ENCODE measurements around the gene TIMM44.
A peak's percentile ranks its signal among the peaks of the same experiment; 100 is the strongest.

The TIMM44 gene

DNA sequence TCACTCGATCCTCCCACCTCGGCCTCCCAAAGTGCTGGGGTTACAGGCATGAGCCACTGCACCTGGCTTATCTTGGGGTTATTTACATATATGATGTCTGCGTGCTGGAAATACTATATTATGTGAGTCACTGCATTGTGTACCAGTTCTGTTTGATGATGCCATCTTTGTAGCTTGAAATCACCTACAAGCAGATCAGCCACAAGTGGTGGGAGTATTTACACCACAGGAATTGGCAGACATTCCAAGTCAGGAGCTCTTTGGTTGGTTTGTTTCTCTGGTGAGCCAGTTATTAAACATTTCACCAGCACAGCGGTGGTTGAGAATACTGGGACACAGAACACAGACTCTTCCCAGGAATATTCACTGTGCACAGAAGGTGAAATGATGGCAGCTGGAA, 4.5 kb upstream of the TIMM44 start:
- no peaks in the 10 kb centered on the region for H3K9me3 Mint-ChIP-seq
- TF ChIP-seq CTCF (IDR thresholded peaks at IDR 0.05; ENCODE audit: unreplicated experiment in 3 of 3): no peak
- no peaks in the 10 kb centered on the region for H3K4me1 Mint-ChIP-seq
- H3K27me3 Mint-ChIP-seq (ENCODE audit: low read depth): no peaks in the 10 kb centered on the region
- no peaks in the 10 kb centered on the region for H3K36me3 Mint-ChIP-seq (ENCODE audit: low read depth)
- H3K4me3 Mint-ChIP-seq: no peak overlapping the region
- H3K27ac Mint-ChIP-seq: no peak overlapping the region

GRCh38 chr19:7944177-7944761, 803 bp upstream of the TIMM44 start:
- H3K4me1 Mint-ChIP-seq: peaks cover 7% of the 10 kb centered on the region
- H3K27me3 Mint-ChIP-seq (ENCODE audit: low read depth): no peaks in the 10 kb centered on the region
- peak; percentile 92 to 95 (median 94) for TF ChIP-seq CTCF (IDR thresholded peaks at IDR 0.05; ENCODE audit: unreplicated experiment in 3 of 3)
- peaks cover 10% of the 10 kb centered on the region for H3K36me3 Mint-ChIP-seq (ENCODE audit: low read depth)
- H3K9me3 Mint-ChIP-seq: no peaks in the 10 kb centered on the region
- peak overlapping the region; percentile 50 to 83 (median 75) for H3K27ac Mint-ChIP-seq
- peak overlapping the region; percentile 87 to 90 (median 88) for H3K4me3 Mint-ChIP-seq

DNA sequence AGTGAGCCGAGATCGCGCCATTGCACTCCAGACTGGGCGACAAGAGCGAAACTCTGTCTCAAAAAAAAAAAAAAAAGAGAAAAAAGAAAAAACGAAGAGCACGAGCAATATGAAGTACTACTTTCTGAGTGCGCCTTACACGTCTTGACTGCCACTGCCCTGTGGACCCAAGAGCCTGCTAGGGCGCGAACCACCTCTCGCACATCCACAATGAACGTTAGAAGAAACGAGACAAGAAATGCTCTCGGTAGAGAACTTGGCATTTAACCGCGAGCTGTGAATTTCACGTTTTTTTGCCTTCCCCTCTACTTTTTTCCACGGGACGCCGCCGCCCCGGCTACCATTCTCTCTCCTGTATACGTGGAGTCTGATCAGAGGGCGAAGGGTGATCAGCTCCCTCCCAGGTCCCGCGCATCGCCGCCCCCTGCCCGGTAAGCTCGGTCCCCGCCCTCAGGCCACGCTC, 454 bp downstream of the TIMM44 start:
- Mint-ChIP-seq H3K27me3 (ENCODE audit: low read depth) (no peaks in the 10 kb centered on the region), H3K4me1 (peaks cover 7% of the 10 kb centered on the region), H3K36me3 (ENCODE audit: low read depth) (peaks cover 17% of the 10 kb centered on the region), H3K4me3 (peak overlapping the region; percentile 87 to 90 (median 88)), H3K9me3 (no peaks in the 10 kb centered on the region), H3K27ac (peak overlapping the region; percentile 50 to 83 (median 75))
- TF ChIP-seq CTCF (IDR thresholded peaks at IDR 0.05; ENCODE audit: unreplicated experiment in 3 of 3): no peak

DNA sequence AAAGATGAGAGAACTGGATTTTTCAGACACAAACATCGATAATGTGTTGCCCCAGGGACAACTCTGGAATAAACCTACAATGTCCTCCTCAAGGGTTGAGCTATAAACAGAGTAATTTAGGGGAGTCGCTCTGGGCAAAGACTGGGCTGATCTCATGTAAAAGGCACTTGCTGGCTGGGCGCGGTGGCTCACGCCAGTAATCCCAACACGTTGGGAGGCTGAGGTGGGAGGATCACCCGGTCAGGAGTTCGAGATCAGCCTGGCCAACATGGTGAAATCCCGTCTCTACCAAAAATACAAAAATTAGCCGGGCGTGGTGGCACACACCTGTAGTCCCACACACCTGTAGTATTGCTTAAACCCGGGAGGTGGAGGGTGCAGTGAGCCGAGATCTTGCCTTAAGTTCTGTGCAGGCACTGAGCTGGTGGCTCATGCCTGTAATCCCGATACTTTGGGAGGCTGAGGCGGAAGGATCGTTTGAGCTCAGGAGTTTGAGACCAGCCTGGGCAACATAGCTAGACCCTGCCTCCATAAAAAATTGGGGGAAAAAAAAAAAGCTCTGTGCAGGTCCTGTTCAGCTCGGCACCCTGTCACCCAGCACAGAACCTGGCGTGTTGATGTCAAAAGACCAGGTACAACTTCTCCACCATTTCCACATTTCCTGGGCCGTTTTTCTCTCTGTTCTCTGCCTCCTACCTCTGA, 1.4 kb downstream of the TIMM44 start:
- Mint-ChIP-seq H3K4me1 (peaks cover 7% of the 10 kb centered on the region), H3K27ac (no peak overlapping the region), H3K4me3 (peak overlapping the region; percentile 87 to 90 (median 88)), H3K36me3 (ENCODE audit: low read depth) (peaks cover 23% of the 10 kb centered on the region), H3K9me3 (no peaks in the 10 kb centered on the region), H3K27me3 (ENCODE audit: low read depth) (no peaks in the 10 kb centered on the region)
- no peak for TF ChIP-seq CTCF (IDR thresholded peaks at IDR 0.05; ENCODE audit: unreplicated experiment in 3 of 3)

- Mint-ChIP-seq H3K27ac (no peak overlapping the region), H3K4me3 (peak overlapping the region; percentile 68 to 82 (median 73)), H3K9me3 (no peaks in the 10 kb centered on the region), H3K4me1 (peaks cover 7% of the 10 kb centered on the region), H3K27me3 (ENCODE audit: low read depth) (no peaks in the 10 kb centered on the region), H3K36me3 (ENCODE audit: low read depth) (peaks cover 29% of the 10 kb centered on the region)
- TF ChIP-seq CTCF (IDR thresholded peaks at IDR 0.05; ENCODE audit: unreplicated experiment in 3 of 3): no peak
Observed at GRCh38 chr19:7940841-7941240, 2.6 kb downstream of the TIMM44 start.

DNA sequence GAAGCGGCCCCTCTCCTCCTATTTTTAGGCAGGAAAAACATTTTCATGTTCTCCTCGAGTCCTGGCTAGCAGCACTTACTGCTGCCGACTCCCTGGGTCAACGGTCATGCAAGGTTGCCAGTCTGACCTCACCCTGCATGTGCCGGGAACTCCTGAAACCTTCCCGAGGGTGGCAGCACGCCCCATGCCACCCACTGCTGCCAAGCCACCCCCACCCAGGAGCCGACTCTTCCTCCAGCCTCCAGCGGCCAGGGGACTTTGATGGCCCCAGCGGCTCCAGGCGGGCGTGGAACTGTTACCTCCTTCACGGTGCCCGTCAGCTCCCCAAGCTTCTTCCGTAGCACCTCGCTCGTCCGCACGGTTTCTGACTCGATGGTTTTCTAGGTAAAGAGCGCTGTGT, 8.7 kb downstream of the TIMM44 start:
- Mint-ChIP-seq H3K4me3 (no peak overlapping the region), H3K9me3 (no peaks in the 10 kb centered on the region), H3K27ac (no peak overlapping the region), H3K27me3 (ENCODE audit: low read depth) (no peaks in the 10 kb centered on the region), H3K4me1 (no peaks in the 10 kb centered on the region), H3K36me3 (ENCODE audit: low read depth) (peaks cover 22% of the 10 kb centered on the region)
- TF ChIP-seq CTCF (IDR thresholded peaks at IDR 0.05; ENCODE audit: unreplicated experiment in 3 of 3): no peak

Measured in nephron (organoid).